Stromal cell of bone marrow (primary cell): ENCODE data around the gene TRPM2.
"Not testable (repeated sequence)": the region's sequence is repeated elsewhere in the genome, so short reads cannot be mapped to it uniquely, and the experiment has no call there.

Experiments used
- DNase-seq: peaks from one replicate; pipeline ENCODE4 v3.0.0-alpha.2; 2012; ENCODE audit warnings: low read depth

Gene TRPM2

DNA sequence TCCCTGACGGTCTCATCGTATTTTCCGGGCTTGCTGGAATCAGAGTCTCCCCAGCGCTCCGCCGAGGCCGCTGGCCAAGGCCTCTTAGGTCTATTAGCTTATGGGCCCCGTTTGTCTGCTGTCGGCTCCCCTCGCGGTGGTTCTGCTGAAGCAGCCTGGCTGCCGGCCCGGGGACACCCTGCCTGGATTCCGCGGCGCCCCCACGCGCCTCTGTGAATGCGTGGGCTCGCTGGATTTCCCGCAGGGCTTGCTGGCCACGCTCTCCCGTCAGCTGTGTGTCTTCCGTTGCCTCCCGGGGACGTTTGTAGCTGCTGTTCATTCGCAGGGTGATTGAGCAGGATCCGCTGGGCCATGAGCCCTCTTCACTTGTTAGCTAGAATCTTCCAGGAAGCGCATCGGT, 110.3 kb downstream of the TRPM2 start:
- DNase-seq, result no peak

DNA sequence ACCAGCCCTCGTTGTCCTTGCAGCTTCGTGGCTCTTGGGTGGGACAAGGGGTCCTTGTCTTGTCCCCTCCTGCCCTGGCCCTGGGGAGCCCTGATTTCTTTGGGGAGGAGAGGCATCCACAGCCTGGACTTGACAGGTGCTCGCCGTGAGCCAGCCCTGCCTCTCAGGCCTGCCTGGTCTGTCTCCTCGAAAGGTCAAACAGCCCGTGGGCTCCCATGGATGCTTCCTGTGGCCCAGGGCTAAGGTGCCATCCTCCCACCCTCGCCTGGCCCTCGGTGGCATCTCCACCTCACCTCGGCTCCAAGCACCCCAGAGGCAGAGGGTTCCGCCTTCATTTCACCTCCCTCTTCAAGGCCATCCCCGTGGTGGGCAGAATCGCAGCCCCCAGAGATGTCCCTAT, 110.9 kb downstream of the TRPM2 start:
- no peak for DNase-seq

DNA sequence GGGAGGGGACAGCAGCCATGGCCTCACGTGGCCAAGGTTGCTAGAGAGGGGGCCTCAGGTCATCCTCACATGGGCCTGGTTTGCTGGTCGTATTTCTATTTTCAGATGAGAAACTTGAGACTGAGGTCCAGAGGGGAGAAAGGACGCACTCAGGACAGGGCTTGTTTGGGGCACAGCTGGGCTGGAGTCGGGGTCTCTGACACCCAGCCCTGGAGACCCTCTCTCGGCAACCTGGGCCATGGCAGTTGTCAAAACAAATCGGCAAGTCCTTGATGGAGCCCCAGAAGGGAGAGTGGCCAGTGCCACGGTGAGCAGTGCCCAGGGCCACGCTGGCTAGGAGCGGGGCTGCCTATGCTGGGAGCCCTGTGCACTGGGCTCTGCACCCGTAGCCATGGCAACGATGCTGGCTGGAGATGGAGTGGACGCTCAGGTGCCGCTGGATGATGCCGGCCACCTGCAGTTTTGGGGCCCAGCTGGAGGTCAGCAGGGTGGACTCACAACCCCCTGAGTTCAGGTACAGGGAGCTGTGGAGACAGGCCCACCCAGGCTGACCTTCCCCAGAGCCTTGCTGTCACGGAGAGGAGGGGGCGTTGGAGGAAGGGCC, 113.0 kb downstream of the TRPM2 start:
- DNase-seq, result no peak

DNA sequence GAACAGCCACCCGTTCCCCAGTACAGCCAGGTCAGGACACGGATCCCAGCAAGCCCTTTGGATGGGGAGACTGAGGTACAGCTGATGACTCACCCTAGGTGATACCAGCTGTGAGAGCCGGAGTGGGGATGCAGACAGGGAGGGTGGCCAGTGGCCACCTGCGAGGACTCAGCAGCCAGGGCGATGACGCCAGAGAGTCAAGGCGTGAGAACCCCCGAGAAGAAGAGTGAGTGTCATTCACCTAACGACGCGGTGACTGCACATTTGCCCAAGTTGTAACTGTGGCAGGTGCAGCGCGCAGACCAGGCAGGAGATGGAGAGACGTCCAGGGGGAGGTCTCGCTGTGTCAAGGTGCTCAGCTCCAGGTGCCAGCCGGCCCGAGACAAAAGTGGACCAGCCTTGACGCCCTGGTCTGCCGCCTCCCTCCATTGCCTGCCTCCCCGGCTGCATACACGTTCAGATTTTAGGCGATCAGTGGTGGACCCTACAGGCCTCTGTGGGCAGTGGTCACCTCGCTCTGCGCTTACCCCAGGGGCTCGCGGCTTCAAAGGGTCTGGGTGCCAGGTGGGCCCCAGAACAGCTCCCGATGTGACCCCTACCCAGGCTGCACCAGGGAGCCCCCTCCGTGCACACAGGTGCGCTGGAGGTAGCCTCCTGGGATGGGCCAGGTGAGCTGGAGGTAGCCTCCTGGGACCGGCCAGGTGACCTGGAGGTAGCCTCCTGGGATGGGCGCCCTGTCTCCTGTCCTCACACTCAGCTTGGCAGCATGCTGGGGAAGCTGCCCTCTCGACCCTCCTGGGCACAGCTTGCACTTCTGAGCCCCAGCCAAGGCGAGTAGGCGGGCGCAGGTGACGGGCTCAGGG, 113.8 kb downstream of the TRPM2 start:
- DNase-seq, result no peak

DNA sequence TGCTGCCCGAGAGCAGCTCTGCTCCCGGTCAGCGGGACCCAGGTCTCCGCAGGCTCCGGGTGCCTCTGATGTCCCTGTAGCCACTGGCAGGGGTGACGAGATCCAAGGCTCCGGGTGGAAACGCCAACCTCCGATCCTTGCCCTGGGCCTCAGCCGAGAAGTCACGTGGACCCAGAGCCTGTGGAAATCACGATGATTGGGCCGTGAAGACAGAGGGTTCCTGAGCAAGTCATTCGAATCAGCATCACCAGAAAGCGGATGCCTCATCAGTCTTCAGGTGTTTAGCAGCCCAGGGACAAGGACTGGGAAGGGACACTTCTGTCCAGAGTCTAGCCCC, 114.4 kb downstream of the TRPM2 start:
- DNase-seq, result no peak

DNA sequence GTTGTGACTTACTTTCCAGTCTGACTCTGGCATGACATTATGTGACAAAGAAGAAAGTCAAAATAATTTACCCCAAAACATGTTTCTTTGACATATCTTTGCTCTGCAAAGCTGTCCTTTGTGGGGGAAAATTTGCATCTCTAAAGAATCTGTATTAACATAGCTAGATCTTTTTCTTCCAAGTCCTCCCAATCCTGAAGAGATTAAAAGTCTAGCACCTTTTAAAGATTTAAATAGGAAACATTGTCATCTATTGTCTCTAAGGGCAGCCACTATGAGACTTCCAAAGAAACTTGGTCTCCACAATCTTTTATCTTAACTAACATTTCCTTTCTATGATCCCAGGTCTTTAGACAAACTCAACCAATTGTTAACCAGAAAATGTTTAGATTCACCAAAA, 117.9 kb downstream of the TRPM2 start:
- no peak for DNase-seq

DNA sequence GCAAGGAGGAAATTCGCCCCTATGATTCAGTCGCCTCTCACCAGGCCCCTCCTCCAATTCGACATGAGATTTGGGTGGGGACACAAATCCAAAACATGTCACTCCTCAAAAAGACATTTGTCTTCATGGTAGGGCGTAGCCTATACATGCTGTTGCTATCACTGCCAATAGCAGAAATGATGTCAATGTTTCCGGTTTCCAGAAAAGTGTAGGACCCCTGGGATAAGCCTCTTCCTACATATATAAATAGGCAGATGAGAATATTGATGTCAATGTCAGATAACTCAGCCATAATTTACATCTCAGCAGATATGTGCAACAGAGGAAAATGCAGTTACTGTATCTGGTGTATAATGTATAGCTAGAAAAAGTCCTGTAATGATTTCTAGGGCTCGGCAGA, 118.6 kb downstream of the TRPM2 start:
- DNase-seq, result no peak

DNA sequence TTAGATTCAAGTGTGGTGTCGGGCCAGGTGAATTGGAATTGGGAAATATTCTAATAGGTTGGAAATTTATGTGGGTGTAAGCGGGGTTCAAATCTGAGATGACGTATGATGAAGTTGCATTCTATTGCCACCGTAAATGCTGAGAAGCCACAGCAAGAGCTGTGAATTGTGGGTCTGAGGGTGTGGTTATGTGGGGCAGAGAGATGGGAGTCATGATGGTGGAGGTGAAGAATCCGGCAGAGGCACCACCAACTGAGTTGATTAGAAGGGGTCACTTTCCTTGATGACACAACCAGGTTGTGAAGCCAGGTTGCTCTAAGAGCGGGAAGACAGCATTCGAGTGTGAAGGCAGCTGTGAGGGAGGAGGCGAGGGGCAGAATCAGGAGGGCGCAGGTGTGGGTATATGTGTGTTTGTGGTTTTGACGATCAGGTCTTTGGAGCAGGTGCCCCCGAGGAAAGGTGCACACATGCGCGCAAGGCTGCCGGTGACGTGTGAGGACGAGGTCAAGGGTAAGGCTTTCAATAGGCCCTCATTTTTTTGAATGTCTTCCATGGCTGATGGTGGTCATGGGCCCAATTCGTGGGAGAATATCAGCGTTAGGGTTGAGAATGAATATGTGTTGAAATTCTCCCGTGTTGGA, 120.6 kb downstream of the TRPM2 start:
- no peak for DNase-seq

DNA sequence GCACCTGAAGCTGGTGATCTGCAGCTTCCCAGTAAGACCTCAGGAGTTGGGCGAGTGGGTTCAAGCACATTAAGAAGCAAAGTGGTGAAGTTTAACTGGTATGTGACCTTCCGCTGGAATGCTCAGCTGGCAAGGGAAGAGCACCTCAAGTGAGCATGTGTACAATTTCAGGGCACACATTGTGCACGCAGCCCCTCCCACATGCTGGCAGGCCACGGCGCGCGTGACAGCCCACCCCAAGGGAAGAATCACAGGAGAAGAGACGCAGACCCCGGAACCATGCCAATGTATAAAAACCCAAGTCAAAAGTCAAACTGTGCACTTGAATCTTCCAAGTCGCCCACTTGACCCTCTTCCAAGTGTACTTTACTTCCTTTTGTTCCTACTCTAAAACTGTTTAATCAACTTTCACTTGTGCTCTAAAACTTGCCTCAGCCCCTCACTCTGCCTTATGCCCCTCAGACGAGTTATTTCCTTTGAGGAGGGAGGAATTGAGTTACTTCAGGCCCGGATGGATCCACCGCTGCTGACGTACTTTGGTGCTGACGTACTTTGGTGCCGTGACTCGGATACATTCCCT, 121.9 kb downstream of the TRPM2 start:
- no peak for DNase-seq

DNA sequence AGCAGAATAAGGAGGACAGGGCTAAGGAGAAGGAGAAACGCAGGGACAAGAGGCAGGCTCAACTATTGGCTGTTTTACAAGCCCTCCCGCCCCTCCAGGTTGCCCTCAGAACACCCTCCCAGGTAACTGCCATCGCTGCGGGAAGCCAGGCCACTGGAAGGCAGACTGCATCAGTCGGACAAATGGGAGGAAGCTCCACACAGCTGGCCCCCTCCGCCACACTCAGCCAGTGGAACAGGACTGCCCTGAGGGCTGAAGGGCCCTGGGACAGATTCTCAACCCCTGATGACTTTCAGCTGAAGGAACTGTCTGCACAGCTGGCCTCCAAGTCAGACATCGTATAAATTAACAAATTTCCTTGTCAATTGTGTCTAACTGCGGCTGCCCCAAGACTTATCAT, 123.7 kb downstream of the TRPM2 start:
- no peak for DNase-seq

DNA sequence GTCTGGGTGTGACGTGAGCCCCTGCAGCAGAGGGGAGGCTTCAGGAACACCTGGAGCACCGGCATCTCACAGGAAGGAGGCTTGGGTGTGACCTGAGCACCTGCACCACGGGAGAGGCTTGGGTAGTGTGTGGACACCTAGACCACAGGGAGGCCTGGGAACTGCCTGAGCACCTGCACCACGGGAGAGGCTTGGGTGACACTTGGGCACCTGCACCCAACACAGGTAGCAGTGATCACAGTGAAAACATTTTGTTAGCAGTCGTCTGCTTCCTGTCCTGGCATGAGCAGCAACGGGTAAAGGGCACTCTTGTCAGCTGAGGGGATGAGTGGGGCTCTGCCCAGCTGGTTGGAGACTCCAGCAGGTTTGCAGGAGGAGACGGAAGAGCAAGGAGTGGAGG, 124.3 kb downstream of the TRPM2 start:
- DNase-seq, result no peak

DNA sequence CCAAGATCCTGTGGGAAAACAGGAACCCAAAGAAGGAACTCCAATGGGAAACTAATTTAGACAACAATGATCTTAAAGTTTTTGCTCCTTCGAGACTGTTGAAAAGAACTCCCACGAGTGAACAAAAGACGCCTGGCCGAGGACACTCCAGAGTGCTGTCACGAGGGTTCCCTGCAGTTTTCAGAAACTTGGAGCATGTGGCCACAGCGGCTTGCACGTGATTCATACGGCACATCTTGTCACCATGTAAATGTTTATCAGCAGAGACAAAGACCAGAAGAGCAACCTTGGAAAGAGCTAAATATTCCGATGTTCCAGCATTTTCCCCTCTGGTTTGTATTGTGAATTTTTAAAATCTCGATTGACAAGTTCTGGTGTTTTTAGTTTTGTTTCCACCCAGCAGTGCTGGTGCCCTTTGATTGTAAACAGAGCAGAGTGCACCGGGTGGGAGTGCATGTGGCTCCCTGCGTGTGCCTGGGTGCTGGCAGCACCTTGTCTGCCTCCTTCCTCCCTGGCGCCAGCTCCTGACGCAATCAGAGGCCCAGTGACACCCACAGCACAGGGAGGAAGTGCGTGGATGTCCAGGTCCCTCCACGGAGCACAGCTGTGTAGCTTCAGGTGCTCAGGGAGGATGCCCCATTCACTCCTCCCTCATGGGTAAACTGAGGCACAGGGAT, 124.8 kb downstream of the TRPM2 start:
- DNase-seq, result no peak

DNA sequence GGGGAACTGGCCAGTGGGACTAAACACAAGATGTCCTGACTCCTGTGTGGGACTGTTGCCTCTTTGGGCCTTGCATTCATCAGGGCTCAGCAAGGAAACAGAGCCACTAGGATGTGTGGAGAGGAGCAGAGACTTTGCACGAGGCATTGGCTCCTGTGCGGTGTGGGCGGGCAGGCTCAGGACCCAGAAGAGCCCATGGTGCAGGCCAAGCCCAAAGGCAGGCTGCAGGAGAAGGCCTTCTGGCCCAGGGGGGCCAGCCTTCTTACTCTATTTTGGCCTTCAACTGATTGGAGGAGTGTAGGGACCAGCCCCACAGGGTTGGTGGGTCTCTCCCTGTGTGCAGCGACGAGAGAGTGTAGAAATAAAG, 125.4 kb downstream of the TRPM2 start:
- DNase-seq, result no peak

DNA sequence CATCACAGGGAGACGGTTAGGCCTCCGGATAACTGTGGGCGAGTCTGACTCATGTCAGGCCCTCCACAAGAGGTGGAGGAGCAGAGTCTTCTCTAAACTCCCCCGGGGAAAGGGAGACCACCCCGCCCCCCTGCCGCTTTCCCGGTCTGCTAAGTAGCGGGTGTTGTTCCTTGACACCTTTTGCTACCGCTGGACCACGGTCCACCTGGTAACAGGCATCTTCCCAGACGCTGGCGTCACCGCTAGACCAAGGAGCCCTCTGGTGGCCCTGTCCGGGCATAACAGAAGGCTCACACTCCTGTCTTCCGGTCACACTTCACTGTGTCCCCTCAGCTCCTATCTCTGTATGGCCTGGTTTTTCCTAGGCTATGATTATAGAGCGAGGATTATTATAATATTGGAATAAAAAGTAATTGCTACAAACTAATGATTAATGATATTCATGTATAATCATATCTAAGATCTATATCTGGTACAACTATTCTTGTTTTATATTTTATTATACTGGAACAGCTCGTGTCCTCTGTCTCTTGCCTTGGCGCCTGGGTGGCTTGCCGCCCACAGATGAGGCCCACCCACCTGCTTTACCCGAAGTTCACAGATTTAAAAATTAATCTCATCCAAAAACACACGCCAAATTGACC, 126.3 kb downstream of the TRPM2 start:
- DNase-seq, result not testable (repeated sequence)

DNA sequence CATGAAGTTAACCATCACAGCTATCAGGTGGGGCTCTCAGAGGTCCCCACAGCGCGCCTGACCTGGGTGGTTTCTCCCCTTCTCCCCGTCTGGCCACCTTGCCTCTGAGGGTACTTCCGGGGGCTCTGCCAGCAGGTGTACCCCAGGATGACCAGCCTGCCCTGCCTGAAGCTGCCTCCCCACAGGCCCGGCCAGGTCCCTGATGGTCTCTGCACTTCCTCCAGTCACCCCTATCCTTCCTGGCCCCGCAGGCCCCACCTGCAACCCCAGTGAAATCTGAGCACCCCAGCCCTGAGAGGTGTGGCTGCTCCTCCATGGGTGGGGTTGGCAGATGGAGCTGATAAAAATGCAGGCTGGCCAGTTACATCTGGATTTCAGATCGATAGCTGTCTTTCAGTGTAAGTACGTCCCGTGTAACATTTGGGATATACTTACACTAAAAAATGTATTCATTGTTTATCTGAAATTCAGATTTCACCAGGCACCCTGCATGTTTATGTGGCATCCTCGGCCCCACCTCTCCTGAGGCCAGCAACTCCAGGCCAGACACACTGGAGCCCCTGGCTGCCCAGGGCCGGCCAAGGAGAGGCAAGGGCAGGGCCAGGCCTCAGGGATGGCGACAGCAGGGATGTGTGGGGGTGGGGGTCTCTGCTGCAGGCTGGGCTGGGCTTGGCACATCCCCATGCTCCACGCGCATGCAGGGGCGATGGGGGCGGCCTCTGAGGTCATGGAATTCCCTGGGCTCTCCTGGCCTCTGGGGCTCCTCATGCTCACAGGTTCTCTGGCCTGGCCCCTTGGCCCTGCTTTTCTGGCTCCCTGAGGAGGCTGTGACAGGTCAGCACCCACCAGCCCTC, 127.0 kb downstream of the TRPM2 start:
- no peak for DNase-seq

DNA sequence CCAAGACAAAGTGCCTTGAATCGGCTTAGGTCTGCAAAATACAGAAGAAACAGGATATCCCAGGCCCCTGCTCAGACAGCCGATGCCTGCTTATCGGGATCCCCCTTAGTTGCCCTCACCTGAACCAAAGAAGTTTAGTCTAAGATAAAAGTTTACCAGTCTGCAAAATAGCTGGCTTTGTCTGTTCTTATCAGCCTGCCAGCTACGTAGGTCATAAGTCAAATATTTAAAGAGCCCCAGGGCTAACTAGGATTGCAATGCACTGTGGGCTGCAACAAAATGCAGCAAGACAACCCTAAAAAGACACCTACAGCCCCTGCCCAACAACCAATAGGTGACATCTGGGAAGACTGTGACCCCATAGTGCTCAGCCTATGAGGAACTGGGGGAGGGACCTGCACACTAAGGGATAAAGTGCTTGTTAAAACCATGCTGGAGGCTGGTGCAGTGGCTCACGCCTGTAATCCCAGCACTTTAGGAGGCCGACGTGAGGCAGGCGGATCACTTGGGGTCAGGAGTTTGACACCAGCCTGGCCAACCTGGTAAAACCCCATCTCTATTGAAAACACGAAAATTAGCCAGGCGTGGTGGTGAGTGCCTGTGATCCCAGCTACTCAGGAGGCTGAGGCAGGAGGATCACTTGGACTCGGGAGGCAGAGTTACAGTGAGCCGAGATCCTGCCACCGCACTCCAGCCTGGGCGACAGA, 129.3 kb downstream of the TRPM2 start:
- DNase-seq, result no peak

DNA sequence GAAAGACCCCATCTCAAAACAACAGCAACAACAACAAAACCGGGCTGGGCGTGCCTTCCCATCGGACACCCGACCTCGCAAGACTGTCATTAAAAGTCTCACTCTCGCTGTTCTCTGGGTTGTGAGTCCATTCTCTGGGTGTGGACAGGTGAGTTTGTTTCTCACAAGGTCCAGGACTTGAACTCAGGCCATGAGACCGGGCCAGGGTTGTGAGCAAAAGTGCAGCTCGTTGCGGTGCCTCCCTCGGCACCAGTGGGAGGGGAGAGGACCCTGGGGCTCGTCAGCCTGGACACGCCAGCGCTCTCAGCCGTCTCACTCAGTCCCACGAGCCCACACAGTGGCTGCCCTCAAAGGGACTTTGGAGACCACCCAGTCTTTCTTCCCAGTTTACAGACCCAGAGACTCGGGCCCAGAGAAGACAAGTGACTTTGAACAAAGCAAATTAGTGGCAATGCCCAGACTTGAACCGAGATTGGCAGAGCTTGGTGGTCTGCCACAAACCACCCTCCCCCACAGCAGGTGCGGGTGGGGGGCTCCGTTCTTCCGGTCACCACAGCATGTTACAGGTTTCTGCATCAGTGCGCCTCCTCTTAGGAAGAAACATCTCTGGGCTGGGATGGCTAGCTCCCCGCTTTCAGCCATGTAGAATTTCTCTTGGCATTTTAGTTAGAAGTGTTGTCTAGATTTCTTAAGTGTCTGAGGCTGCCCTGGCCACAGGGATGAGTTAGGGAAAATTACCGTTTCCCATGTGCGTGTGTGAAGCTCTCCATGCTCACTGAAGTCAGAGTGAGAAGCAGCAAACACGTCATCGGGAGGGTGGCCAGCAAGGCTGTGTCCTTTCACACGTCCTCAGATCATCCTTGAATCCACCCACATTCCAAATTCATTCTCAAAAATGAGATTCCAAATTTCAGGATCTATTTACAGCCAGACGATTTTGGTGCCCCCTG, 130.1 kb downstream of the TRPM2 start:
- no peak for DNase-seq

DNA sequence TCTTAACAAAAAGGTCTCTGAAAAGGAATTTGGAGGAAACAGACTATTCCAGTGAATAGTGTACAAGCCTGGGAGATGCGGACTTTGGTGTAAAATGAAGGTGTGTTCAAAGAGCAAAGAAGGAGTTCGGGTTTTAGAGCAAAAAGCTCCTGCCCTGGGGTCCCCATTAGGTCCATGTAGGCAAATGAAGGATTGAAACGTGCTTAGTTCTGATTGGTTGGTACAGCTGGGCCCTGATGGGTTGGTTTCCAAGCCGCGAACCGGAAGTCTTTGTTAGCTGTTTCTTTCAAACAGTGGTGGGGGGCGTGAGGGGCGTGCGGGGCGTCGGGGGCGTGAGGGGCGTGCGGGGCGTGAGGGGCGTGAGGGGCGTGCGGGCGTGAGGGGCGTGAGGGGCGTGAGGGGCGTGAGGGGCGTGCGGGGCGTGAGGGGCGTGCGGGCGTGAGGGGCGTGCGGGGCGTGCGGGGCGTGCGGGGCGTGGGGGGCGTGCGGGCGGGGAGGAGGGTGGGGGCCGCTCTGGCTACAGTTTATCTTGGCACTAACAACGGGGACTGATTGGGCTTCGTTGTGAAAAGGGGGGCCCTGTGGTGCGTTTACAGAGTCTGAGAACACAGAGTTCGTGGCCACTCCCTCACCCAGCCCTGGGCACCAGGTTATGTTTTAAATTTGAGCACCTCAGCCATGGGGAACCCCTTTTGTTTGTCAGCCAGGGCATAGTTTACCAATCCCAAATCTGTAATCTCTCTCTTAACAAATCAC, 131.3 kb downstream of the TRPM2 start:
- DNase-seq, result no peak
